ENCODE data around the gene ASPG. TPM values are rescaled to one million over a fixed set of nuclear protein-coding genes. Genes with fewer than 3 reads are reported as not detected.

The ASPG gene
- polyA plus RNA-seq, 1 experiment: 0.12 TPM

DNA sequence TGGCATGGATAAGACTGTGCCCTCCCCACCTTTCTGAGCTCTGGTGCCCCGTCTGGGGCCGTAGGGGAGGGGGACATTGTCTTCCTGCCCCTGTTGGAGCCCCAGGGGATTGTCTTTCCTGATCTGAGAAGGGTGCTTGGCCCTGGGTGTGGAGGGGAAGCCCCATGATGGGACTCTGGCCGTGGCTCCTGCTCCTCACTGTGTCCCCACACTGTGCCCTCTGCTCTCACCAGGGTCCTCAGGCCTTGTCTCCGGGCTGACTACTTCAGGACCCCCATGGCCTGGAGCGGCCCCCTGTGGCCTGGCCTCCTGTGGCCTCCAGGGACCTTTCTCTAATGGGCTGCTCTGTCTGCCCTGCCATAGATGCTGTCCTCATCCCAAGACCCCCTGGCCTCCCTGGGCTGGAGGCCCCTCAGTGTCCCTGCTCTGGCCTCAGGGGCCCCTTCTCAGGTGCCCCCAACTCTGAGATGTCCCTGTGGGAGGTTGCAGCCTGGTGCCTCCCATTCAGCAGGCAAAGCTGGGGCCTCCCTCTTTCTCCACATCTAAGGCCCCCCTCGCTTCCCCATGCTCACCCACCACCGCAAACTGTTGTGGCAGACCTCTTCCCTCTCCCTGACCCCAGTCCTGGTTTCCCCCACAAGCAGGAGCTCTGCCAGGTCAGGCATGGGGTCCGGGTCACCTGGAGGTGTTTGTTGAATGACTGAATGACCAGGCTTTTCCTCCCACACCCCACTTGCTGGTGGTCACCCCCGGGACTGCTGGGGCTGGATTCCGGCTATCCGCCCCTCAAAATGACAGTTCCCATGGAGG lies 56.8 kb downstream of the ASPG start:
- Histone ChIP-seq H3K36me3 (ENCODE audit: control insufficient read depth, insufficient read depth, low read length) (no peaks in the 10 kb centered on the region), H3K27me3 (ENCODE audit: control insufficient read depth, insufficient read depth, low read length) (peaks cover 10% of the 10 kb centered on the region), H3K4me3 (ENCODE audit: low read depth, low read length) (no peak overlapping the region)
- TF ChIP-seq, protein P1, sequence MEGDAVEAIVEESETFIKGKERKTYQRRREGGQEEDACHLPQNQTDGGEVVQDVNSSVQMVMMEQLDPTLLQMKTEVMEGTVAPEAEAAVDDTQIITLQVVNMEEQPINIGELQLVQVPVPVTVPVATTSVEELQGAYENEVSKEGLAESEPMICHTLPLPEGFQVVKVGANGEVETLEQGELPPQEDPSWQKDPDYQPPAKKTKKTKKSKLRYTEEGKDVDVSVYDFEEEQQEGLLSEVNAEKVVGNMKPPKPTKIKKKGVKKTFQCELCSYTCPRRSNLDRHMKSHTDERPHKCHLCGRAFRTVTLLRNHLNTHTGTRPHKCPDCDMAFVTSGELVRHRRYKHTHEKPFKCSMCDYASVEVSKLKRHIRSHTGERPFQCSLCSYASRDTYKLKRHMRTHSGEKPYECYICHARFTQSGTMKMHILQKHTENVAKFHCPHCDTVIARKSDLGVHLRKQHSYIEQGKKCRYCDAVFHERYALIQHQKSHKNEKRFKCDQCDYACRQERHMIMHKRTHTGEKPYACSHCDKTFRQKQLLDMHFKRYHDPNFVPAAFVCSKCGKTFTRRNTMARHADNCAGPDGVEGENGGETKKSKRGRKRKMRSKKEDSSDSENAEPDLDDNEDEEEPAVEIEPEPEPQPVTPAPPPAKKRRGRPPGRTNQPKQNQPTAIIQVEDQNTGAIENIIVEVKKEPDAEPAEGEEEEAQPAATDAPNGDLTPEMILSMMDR (IDR thresholded peaks at IDR 0.05; ENCODE audit: insufficient read depth, low read depth, low read length): no peak
- CTCF ChIA-PET: interaction anchor here (1.4 kb wide), 1 partner anchor 422 kb away, joined by 6 read pairs; no protein-coding TSS in a partner anchor
- no peak for DNase-seq (ENCODE audit: low read depth)
- POLR2A ChIA-PET: no interaction called here

DNA sequence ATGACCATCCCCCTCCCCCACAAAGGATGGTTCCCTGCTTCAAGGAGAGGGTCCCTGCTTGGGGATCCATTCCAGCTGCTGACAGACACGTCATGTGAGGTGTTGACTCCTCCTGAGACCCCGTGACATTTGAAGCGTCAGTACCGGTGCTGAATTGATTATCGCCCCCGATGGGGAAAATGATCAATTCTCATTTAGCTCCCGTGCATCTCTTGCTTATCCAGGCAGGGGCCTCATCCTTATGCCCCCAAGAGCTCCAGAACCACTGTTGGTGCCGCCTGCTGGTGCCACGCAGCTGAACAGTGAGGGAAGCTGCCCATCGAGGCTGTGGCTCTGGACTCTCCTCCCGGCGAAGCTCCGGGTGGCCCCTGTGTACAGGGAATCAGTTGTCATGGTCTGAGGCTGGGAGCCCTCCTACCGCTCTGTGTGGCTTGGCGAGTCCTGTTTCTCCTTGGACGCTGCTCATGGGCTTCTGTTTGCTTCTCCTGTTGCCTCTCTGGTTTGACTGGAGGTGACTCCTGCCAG lies 57.5 kb downstream of the ASPG start:
- CTCF ChIA-PET: no interaction called here
- DNase-seq (ENCODE audit: low read depth): no peak
- H3K36me3 ChIP-seq (ENCODE audit: control insufficient read depth, insufficient read depth, low read length): no peaks in the 10 kb centered on the region
- TF ChIP-seq, protein P1 (IDR thresholded peaks at IDR 0.05; ENCODE audit: insufficient read depth, low read depth, low read length): no peak
- no peak overlapping the region for H3K4me3 ChIP-seq (ENCODE audit: low read depth, low read length)
- H3K27me3 ChIP-seq (ENCODE audit: control insufficient read depth, insufficient read depth, low read length): peaks cover 6% of the 10 kb centered on the region; the same call in 1 of the 2 replicates
- POLR2A ChIA-PET: no interaction called here

DNA sequence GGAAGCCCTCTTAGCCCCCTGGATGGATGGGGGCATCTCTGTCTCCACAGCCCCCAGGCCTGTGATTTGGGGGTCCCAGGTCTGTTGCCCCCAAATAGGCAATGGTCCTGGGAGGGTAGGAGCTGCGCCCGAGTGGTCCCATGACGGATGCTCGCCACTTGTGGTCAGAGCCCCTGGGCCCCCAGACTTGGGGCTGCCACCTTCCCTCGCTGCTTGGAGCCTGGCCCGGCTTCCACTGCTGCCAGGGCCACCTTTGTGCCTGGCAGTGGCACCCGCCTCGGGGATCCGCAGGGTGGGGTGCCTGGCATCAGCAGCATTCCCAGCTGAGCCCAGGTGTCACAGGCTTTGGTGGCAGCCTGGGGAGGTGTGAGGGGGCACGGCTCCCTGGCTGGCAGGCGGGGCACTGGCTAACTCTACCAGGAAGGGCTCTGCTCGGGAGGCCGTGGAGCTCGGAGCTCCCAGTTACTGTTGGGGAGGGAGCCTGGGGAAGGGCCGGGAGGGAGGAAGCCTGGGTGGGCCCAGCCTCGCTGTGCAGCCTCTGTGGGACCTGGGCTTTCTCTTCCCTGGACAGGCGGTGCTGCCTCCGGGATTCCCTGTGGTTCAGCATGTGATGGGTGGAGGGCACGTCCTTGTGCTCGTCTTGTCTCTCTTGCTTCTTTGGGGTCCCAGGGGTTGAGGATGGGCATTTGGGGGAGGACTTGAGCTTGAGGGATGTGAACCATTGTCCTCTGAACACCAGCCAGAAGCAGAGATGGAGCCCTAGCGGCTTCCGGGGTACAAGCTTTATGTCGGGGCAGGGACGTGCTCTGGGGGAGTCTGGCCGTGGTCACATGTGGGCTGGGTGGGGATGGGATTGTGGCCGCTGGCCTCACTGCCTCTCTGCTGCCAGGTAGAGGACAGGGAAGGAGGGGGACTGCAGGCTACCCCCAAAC lies 58.3 kb downstream of the ASPG start:
- no peak for DNase-seq (ENCODE audit: low read depth)
- H3K36me3 ChIP-seq (ENCODE audit: control insufficient read depth, insufficient read depth, low read length): no peaks in the 10 kb centered on the region
- H3K4me3 ChIP-seq (ENCODE audit: low read depth, low read length): no peak overlapping the region
- peaks cover 6% of the 10 kb centered on the region; the same call in 1 of the 2 replicates for H3K27me3 ChIP-seq (ENCODE audit: control insufficient read depth, insufficient read depth, low read length)
- ChIA-PET CTCF (no interaction called here), POLR2A (no interaction called here)
- TF ChIP-seq, protein P1 (IDR thresholded peaks at IDR 0.05; ENCODE audit: insufficient read depth, low read depth, low read length): no peak

DNA sequence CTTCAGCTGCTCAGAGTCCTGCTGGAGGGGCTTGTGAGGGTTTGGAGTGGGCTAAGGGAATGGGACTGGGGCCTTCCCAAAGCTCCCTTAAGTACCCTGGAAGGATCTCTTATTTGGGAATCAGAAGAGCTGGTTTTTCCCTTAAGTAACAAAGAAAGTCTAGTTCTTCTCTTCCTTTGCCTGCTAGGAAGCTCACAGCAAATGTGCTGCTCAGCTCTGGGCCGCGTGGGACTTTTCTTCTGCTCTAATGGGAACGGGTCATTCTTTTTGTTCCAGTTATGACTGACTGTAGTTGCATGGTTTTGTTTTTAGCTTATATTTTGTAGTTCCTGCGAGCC lies 58.9 kb downstream of the ASPG start:
- POLR2A ChIA-PET: no interaction called here
- DNase-seq (ENCODE audit: low read depth): no peak
- CTCF ChIA-PET: interaction anchor here (1.0 kb wide), 1 partner anchor 420 kb away, joined by 3 read pairs; no protein-coding TSS in a partner anchor
- Histone ChIP-seq H3K36me3 (ENCODE audit: control insufficient read depth, insufficient read depth, low read length) (no peaks in the 10 kb centered on the region), H3K4me3 (ENCODE audit: low read depth, low read length) (no peak overlapping the region), H3K27me3 (ENCODE audit: control insufficient read depth, insufficient read depth, low read length) (peaks cover 3% of the 10 kb centered on the region; the same call in 1 of the 2 replicates)
- TF ChIP-seq, protein P1 (IDR thresholded peaks at IDR 0.05; ENCODE audit: insufficient read depth, low read depth, low read length): no peak
